ENCODE results near the gene ZNF595.

DNA sequence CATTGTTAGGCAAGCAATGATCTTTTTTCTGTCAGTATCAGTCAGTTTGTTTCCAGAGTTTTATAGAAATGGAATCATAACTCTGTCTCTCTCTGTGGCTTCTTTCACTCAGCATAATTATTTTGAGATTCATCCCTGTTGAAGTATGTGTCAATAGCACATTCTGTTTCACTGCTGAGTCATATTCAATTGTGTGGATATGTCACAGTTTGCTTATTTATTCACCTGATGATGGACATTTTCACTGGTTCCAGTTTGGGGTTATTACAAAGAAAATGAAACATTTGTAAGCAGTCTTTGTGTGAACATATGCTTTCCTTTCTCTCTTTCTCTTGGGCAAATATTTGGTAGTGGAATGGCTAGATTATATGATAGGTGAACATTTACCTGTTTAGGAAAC, 61.0 kb downstream of the ZNF595 start:
- TF ChIP-seq, protein P1, sequence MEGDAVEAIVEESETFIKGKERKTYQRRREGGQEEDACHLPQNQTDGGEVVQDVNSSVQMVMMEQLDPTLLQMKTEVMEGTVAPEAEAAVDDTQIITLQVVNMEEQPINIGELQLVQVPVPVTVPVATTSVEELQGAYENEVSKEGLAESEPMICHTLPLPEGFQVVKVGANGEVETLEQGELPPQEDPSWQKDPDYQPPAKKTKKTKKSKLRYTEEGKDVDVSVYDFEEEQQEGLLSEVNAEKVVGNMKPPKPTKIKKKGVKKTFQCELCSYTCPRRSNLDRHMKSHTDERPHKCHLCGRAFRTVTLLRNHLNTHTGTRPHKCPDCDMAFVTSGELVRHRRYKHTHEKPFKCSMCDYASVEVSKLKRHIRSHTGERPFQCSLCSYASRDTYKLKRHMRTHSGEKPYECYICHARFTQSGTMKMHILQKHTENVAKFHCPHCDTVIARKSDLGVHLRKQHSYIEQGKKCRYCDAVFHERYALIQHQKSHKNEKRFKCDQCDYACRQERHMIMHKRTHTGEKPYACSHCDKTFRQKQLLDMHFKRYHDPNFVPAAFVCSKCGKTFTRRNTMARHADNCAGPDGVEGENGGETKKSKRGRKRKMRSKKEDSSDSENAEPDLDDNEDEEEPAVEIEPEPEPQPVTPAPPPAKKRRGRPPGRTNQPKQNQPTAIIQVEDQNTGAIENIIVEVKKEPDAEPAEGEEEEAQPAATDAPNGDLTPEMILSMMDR (IDR thresholded peaks at IDR 0.05): no peak
- TF ChIP-seq POLR2A (IDR thresholded peaks at IDR 0.05): no peak

Measured in prostate gland (tissue), 2 donors.